Fibroblast of gingiva (primary cell): ENCODE results near the gene MYLK2.
A peak's percentile ranks its signal among the peaks of the same experiment; 100 is the strongest.

Experiments
- DNase-seq: peaks from one replicate; pipeline ENCODE4 v3.0.0-alpha.2; 2011; ENCODE audit warnings: low read depth

Gene MYLK2

DNA sequence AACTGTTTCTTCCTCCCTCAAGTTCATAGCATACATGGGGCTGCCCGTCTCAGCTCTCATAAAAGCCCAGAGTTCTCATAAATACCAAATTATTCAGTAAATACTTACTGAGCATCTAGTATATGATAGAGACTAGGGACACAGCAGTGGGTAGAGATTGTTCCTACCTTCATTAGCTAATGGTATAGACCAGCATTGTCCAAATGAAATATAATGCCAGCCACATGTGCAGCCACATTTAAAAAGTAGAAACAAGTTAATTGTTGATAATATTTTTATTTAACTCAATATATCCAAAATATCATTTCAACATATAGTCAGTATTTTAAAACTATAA lies 52.4 kb downstream of the MYLK2 start:
- DNase-seq, result no peak

DNA sequence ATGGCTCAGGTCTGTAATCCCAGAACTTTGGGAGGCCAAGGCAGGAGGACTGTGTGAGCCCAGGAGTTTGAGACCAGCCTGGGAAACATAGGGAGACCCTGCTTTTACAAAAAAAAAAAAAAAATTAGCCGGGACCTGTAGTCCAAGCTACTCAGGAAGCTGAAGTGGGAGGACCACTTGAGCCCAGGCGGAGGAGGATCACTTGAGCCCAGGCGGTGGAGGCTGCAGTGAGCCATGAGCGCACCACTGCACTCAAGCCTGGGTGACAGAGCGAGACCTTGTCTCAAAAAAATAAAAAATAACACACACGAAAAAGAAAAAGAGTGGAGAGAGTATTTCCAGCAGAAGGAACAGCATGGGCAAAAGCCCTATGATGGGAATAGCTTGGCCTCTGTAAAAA lies 53.2 kb downstream of the MYLK2 start:
- no peak for DNase-seq

DNA sequence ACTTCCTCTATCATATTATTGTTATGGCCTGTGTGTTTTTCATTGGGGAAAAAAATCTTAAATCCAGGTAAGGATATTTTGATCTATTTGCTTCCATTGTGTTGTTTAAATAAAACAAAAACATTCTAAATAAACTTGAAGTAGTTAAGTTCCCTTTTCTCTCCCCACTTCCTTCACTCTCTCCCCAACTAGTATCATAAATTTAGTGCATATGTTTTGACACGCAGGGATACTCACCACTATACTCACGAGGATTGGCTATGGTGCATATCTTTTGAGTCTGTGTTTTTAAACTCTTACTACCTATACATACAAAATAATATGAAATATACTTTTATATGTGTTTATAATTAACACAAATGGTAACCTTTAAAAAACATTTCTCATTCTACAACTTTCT lies 56.5 kb downstream of the MYLK2 start:
- no peak for DNase-seq

DNA sequence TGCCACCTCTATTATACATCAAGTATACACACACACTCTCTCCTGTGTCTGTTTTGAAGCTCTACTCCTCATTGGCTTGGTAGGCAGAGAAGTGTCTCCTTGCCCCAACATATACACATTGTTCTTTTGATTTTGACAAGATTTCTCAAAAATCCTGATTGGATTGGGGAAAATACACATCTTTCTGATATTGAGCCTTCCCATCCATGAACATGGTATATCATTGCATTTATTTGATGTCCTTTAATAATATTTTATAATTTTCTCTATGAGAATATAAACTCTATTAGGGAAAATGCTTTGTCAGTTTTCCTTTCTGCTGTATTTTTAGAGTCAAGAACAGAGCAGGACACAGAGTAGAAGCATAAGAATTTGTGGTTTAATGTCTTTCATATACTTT lies 58.5 kb downstream of the MYLK2 start:
- no peak for DNase-seq

GRCh38 chr20:31879143-31879987 lies 60.2 kb downstream of the MYLK2 start:
- DNase-seq, result peak; percentile 96

DNA sequence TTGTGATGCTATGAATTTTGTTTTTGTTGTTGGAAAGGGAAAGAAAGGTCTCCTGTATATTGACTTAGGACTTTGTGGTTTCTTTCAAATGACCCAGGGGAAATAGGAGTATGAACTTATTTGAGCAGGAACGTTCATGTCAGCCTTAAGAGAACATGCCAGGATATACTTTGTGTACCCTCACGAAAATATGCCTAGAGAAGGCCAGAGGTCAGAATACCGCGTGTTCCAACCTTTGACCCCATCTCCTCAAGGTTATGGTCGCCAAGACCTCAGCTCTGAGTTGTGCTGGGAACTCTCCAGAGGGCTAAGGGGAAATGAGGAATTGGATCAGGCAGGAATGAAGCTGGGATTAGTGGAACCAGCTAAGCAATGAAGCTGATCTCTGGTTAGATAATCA lies 62.8 kb downstream of the MYLK2 start:
- no peak for DNase-seq

DNA sequence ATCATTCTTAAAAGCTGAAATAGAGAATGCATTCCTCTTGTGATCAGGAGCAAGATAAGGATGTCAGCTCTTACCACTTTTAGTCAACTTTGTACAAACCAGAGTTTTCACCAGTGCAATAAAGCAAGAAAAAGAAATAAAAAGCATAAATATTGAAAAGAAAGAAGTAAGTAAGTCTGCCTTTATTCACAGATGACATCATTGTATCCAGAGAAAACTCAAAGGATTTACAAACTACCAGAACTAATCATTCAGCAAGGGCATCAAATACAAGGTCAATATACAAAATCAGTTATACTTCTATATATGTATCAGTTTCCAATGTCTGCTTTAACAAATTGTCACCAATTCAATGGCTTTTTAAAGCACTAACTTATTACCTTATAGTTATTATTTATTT lies 64.7 kb downstream of the MYLK2 start:
- no peak for DNase-seq
